GM12878 (cell line): ENCODE results near the gene CATSPER3. TPM values are rescaled to one million over a fixed set of nuclear protein-coding genes. Genes with fewer than 3 reads are reported as not detected.

Experiments used
- BHLHE40 ChIP-seq, 2 experiments: fragments of 450-650 bp in 1 of 2; IDR thresholded peaks; 2 replicates each; pipeline ENCODE4 v1.6.1; 2011 to 2017; ENCODE audit warnings: low read depth in 2 of 2, borderline replicate concordance in 1 of 2, improper control_type of control experiment in 1 of 2, low read length in 1 of 2, mild to moderate bottlenecking in 1 of 2
- BMI1 ChIP-seq: fragments of 450-650 bp; IDR thresholded peaks from 2 replicates; pipeline ENCODE4 v1.6.1; 2016; ENCODE audit warnings: mild to moderate bottlenecking, moderate library complexity, borderline replicate concordance
- RAD51 ChIP-seq: fragments of 450-650 bp; IDR thresholded peaks from 2 replicates; pipeline ENCODE4 v1.6.1; 2016; ENCODE audit warnings: moderate library complexity, mild to moderate bottlenecking, inconsistent platforms
- SREBF1 ChIP-seq: IDR thresholded peaks from 2 replicates; pipeline ENCODE4 v1.6.1; 2012; ENCODE audit warnings: mild to moderate bottlenecking, low read length
- STAT1 ChIP-seq: fragments of 450-650 bp; conservative IDR thresholded peaks from 2 replicates; pipeline ENCODE4 v1.6.1; 2014; ENCODE audit warnings: antibody characterized with exemption, mild to moderate bottlenecking
- TAF1 ChIP-seq: IDR thresholded peaks from 2 replicates; pipeline ENCODE4 v1.6.1; 2011; ENCODE audit warnings: mild to moderate bottlenecking, low read depth, low read length, borderline replicate concordance
- ZNF217 ChIP-seq: fragments of 450-650 bp; IDR thresholded peaks from 2 replicates; pipeline ENCODE4 v1.6.1; 2017; ENCODE audit warnings: antibody characterized with exemption, mild to moderate bottlenecking
- polyA plus RNA-seq, 11 experiments: library from polyadenylated mRNA; depleted of rRNA in 4 of 11; unstranded in 6 of 11; stranded (reverse) in 5 of 11; fragments of >200 nt; fragmentation: Nextera tagmentation in 4 of 11; fragmentation: Illumina TruSeq in 1 of 11; extraction: Ambion mirVana in 4 of 11; extraction: Trizol in 1 of 11; gene quantifications; 1 replicate in 1 of 11; 2 replicates in 10 of 11; pipeline versions ENCODE4 v1.2.1 to v1.2.3, GENCODE V29; 2011 to 2016; ENCODE audit warnings: inconsistent platforms in 2 of 11, missing spikeins in 2 of 11, low read depth in 1 of 11
- total RNA-seq, 4 experiments: library from RNA; depleted of rRNA in 3 of 4; stranded (reverse); fragments of >200 nt in 3 of 4; fragmentation: Illumina TruSeq in 1 of 4; extraction: Trizol in 1 of 4; gene quantifications; 2 replicates each; pipeline versions ENCODE4 v1.2.1 to v1.2.3, GENCODE V29; 2013 to 2021
- TF ChIP-seq, protein P1 (sequence below): fragments of 450-650 bp; formaldehyde crosslinking; IDR thresholded peaks from 2 replicates; pipeline ENCODE4 v1.4.0; 2020; ENCODE audit warnings: mild to moderate bottlenecking, moderate library complexity
- TF ChIP-seq, protein P2 (sequence below): fragments of 450-650 bp; IDR thresholded peaks from 2 replicates; pipeline ENCODE4 v1.6.1; 2018; ENCODE audit warnings: mild to moderate bottlenecking, low read depth, moderate library complexity; ENCODE audit not compliant: partially characterized antibody
- TF ChIP-seq, protein P3 (sequence below): fragments of 450-650 bp; IDR thresholded peaks from 2 replicates; pipeline ENCODE4 v1.6.1; 2017; ENCODE audit warnings: borderline replicate concordance
- TF ChIP-seq, protein P4 (sequence below): IDR thresholded peaks from 2 replicates; pipeline ENCODE4 v1.6.1; 2012; ENCODE audit warnings: low read depth, low read length, improper control_type of control experiment
- TF ChIP-seq, protein P5 (sequence below): fragments of 450-650 bp; IDR thresholded peaks from 2 replicates; pipeline ENCODE4 v1.6.1; 2017; ENCODE audit warnings: mild to moderate bottlenecking, moderate library complexity

Gene CATSPER3
- total and polyA plus RNA-seq, 10 of the 15 experiments (the other 5 are each of a cell fraction or from before 2014, with no cell fraction given): 0.06 to 0.38 (median 0.13) TPM; not detected in 4

DNA sequence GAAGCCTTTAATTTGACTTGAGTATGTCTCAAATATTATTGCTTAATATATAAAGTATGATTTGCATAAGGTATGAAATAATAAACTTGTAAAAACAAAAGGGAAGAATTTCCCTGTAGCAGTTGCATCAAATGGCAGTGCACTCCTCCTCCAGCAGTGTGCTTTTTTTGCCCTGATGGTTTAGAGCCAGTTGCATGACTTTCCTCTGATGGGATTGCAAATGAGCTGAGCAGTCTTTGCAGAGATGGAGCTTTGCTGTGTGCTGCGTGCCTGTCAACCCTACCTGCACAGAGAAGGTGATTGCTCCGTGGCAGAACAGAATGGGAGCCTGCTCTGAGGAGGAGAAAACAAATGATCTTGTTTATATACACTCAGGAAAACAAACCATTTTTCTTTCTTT, 22.7 kb upstream of the CATSPER3 start (continued):
- TF ChIP-seq, protein P1, sequence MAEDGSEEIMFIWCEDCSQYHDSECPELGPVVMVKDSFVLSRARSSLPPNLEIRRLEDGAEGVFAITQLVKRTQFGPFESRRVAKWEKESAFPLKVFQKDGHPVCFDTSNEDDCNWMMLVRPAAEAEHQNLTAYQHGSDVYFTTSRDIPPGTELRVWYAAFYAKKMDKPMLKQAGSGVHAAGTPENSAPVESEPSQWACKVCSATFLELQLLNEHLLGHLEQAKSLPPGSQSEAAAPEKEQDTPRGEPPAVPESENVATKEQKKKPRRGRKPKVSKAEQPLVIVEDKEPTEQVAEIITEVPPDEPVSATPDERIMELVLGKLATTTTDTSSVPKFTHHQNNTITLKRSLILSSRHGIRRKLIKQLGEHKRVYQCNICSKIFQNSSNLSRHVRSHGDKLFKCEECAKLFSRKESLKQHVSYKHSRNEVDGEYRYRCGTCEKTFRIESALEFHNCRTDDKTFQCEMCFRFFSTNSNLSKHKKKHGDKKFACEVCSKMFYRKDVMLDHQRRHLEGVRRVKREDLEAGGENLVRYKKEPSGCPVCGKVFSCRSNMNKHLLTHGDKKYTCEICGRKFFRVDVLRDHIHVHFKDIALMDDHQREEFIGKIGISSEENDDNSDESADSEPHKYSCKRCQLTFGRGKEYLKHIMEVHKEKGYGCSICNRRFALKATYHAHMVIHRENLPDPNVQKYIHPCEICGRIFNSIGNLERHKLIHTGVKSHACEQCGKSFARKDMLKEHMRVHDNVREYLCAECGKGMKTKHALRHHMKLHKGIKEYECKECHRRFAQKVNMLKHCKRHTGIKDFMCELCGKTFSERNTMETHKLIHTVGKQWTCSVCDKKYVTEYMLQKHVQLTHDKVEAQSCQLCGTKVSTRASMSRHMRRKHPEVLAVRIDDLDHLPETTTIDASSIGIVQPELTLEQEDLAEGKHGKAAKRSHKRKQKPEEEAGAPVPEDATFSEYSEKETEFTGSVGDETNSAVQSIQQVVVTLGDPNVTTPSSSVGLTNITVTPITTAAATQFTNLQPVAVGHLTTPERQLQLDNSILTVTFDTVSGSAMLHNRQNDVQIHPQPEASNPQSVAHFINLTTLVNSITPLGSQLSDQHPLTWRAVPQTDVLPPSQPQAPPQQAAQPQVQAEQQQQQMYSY (CRISPR knock-in tag): no peak
- TF ChIP-seq TAF1 (no peak), BMI1 (no peak), ZNF217 (no peak), BHLHE40 (IDR thresholded peaks at IDR 0.05; ENCODE audit: borderline replicate concordance in 1 of 2, low read depth in 2 of 2, low read length in 1 of 2) (no peak), SREBF1 (no peak), STAT1 (no peak), RAD51 (no peak)
- TF ChIP-seq, protein P2, sequence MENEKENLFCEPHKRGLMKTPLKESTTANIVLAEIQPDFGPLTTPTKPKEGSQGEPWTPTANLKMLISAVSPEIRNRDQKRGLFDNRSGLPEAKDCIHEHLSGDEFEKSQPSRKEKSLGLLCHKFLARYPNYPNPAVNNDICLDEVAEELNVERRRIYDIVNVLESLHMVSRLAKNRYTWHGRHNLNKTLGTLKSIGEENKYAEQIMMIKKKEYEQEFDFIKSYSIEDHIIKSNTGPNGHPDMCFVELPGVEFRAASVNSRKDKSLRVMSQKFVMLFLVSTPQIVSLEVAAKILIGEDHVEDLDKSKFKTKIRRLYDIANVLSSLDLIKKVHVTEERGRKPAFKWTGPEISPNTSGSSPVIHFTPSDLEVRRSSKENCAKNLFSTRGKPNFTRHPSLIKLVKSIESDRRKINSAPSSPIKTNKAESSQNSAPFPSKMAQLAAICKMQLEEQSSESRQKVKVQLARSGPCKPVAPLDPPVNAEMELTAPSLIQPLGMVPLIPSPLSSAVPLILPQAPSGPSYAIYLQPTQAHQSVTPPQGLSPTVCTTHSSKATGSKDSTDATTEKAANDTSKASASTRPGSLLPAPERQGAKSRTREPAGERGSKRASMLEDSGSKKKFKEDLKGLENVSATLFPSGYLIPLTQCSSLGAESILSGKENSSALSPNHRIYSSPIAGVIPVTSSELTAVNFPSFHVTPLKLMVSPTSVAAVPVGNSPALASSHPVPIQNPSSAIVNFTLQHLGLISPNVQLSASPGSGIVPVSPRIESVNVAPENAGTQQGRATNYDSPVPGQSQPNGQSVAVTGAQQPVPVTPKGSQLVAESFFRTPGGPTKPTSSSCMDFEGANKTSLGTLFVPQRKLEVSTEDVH: no peak
- TF ChIP-seq, protein P3, sequence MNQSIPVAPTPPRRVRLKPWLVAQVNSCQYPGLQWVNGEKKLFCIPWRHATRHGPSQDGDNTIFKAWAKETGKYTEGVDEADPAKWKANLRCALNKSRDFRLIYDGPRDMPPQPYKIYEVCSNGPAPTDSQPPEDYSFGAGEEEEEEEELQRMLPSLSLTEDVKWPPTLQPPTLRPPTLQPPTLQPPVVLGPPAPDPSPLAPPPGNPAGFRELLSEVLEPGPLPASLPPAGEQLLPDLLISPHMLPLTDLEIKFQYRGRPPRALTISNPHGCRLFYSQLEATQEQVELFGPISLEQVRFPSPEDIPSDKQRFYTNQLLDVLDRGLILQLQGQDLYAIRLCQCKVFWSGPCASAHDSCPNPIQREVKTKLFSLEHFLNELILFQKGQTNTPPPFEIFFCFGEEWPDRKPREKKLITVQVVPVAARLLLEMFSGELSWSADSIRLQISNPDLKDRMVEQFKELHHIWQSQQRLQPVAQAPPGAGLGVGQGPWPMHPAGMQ: no peak
- TF ChIP-seq, protein P4, sequence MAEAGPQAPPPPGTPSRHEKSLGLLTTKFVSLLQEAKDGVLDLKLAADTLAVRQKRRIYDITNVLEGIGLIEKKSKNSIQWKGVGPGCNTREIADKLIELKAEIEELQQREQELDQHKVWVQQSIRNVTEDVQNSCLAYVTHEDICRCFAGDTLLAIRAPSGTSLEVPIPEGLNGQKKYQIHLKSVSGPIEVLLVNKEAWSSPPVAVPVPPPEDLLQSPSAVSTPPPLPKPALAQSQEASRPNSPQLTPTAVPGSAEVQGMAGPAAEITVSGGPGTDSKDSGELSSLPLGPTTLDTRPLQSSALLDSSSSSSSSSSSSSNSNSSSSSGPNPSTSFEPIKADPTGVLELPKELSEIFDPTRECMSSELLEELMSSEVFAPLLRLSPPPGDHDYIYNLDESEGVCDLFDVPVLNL: no peak
- TF ChIP-seq, protein P5, sequence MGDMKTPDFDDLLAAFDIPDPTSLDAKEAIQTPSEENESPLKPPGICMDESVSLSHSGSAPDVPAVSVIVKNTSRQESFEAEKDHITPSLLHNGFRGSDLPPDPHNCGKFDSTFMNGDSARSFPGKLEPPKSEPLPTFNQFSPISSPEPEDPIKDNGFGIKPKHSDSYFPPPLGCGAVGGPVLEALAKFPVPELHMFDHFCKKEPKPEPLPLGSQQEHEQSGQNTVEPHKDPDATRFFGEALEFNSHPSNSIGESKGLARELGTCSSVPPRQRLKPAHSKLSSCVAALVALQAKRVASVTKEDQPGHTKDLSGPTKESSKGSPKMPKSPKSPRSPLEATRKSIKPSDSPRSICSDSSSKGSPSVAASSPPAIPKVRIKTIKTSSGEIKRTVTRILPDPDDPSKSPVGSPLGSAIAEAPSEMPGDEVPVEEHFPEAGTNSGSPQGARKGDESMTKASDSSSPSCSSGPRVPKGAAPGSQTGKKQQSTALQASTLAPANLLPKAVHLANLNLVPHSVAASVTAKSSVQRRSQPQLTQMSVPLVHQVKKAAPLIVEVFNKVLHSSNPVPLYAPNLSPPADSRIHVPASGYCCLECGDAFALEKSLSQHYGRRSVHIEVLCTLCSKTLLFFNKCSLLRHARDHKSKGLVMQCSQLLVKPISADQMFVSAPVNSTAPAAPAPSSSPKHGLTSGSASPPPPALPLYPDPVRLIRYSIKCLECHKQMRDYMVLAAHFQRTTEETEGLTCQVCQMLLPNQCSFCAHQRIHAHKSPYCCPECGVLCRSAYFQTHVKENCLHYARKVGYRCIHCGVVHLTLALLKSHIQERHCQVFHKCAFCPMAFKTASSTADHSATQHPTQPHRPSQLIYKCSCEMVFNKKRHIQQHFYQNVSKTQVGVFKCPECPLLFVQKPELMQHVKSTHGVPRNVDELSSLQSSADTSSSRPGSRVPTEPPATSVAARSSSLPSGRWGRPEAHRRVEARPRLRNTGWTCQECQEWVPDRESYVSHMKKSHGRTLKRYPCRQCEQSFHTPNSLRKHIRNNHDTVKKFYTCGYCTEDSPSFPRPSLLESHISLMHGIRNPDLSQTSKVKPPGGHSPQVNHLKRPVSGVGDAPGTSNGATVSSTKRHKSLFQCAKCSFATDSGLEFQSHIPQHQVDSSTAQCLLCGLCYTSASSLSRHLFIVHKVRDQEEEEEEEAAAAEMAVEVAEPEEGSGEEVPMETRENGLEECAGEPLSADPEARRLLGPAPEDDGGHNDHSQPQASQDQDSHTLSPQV: no peak
- TF ChIP-seq, all 136 proteins: peak for 0
